ENCODE results near the gene IDUA.

GRCh38 chr4:1024882-1025545 is 38.2 kb downstream of the IDUA start:
- TF ChIP-seq CTCF (IDR thresholded peaks at IDR 0.05) = no peak
- TF ChIP-seq EZH2 (IDR thresholded peaks at IDR 0.05; ENCODE audit: borderline replicate concordance, insufficient read depth, low read depth, low read length, poor library complexity, severe bottlenecking) = no peak

All from B cell (primary cell).